Thyroid gland (tissue), 4 donors: ENCODE measurements around the gene COL6A2.

Experiments used
- CTCF ChIP-seq, 6 experiments: fragments of 200-600 bp in 3 of 6; fragments of 450-650 bp in 3 of 6; sonication (generic) in 3 of 6; IDR thresholded peaks; one replicate each; pipeline ENCODE4 v1.5.1; 2016 to 2019; ENCODE audit warnings: antibody characterized with exemption in 6 of 6, mild to moderate bottlenecking in 2 of 6, inconsistent platforms in 1 of 6, moderate library complexity in 1 of 6
- POLR2A ChIP-seq, 2 donors: fragments of 450-650 bp; IDR thresholded peaks; one replicate each; pipeline ENCODE4 v1.6.1; 2017; ENCODE audit warnings: antibody characterized with exemption in 2 of 2, mild to moderate bottlenecking in 2 of 2, moderate library complexity in 1 of 2

- TF ChIP-seq CTCF (IDR thresholded peaks at IDR 0.05): no peak
- TF ChIP-seq POLR2A (IDR thresholded peaks at IDR 0.05): no peak
Measured at GRCh38 chr21:46099476-46099875, 1.6 kb downstream of the COL6A2 start.
